T-helper 1 cell (primary cell): ENCODE data around the gene IKZF1.

Source experiments
- DNase-seq, 5 donors: peaks; one replicate each; pipeline ENCODE4 v3.0.0-alpha.2; 2012 to 2020
- total RNA-seq, 4 donors: gene quantifications; one replicate each; lab custom pipeline; 2026; lab: John Stamatoyannopoulos, UW

The IKZF1 gene
- 395 to 530 (median 483) reads per million in 4 donors for total RNA-seq

DNA sequence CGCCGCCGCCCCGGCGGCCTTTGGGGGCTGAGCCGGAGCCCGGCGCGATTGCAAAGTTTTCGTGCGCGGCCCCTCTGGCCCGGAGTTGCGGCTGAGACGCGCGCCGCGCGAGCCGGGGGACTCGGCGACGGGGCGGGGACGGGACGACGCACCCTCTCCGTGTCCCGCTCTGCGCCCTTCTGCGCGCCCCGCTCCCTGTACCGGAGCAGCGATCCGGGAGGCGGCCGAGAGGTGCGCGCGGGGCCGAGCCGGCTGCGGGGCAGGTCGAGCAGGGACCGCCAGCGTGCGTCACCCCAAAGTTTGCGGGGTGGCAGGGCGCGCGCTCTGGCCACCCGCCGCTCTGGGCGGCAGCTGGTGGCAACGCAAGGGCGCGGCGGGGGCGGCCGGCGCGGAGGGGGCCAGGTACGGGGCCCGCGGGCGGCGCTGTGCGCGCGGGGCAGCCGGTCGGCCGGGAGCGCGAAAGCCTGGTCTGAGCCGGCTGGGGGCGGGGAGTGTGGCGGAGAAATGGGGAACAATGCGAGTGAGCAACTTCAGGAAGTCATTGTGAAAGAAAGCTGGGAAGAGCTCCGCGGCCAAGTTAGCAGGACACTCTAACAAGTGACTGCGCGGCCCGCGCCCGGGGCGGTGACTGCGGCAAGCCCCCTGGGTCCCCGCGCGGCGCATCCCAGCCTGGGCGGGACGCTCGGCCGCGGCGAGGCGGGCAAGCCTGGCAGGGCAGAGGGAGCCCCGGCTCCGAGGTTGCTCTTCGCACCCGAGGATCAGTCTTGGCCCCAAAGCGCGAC is at the start of gene IKZF1:
Gene IKZF1 (plus strand): TSS at position 588 of the 782 bp plus-strand sequence. CDS start 14,346 bp downstream, outside the sequence.
- peak in 3 of 5 donors; percentile 34 to 61 (median 58) for DNase-seq

GRCh38 chr7:50261593-50261992 is 42.9 kb upstream of the IKZF1 start:
- DNase-seq, result peak in 1 of 5 donors; percentile 70

- DNase-seq, result no peak
These were observed 42.1 kb upstream of the IKZF1 start for GRCh38 chr7:50262446-50262845.

GRCh38 chr7:50262916-50263690 is 41.4 kb upstream of the IKZF1 start:
- DNase-seq, result peak in 1 of 5 donors; percentile 80

DNA sequence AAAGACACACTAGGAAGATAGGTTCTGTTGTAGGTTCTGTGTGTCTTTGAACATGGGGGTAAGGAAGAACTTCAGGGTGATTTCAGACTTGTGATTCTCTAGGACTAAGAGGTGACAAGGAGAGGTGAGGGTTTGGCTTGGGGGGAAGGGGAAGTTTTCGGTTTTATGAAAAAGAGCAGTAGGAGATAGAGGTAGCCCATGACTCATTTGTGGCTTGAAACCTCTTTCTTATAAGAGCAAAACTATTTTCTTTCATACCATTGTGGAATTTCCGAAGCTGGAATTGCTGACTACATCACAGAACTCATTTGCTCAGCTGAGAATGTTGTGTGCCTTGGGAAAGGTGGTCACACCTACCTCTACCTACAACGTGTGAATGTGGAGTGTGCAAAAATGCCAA is 39.6 kb upstream of the IKZF1 start:
- DNase-seq, result peak in 1 of 5 donors; percentile 75

DNA sequence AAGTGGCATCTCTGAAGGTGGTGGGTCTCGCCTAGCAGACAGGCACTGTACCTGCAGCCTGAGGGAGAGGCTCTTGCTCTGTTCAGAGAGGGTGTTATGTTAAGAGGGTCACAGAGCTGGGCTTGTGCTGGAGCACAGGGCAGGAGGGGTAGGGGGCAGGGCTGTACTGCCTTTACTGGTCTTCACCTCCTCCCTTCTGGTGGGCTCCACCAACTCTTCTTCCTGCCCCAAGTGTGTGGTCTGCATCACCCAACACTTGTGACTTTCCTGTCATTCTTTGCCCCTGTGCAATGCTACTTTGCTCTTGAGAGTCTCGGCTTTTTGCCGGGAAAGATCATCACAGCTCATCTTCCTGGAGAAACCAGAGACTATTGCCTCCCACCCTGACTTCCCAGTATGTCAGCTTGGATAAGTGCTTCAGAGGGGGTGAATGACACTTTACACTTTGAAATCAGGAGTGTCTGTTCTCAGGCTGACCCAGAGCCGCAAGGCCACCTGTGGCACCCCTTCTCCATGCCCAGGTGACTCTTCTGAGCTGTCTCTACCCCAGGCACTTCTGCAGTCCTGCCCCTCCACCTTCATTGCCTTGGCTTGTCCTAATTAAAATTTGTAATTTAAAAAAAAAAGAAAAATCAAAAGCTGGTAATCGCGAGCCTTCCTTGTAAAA is 38.4 kb upstream of the IKZF1 start:
- DNase-seq, result peak in 1 of 5 donors; percentile 38

DNA sequence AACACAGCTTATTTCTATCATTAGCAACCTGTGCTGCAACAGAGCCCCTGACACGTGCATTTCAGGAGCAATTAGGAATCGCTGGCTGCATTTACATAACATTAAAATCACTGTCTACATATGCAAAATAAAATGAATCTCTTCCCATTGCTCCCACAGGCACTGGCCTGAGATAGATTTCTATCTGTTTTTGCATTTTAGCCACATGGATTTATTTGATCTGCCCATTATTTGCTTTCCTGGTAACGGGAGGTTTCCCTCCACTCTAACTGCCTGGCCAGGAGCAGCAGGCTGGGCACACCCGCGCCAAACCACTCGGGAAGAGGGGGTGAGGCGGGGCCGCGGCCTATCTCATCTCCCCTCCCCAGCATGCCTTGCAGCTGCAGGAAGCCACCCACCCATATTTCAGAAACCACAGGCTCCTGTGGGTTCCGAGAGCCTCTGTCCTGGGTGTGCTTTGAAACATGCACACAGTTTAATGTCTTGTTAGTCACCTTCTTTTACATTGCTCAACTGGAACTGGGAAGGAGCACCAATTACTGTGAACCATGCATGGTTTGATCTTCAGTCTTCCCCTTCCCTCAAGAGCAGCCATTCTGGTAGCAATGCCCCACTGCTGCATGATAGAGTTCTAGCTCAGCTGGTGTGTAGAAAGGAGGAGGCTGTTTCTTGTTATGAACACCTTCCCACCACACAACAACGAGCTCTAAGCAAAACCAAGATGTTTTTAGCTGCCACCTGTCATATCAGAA is 37.7 kb upstream of the IKZF1 start:
- DNase-seq, result peak; percentile 27 to 94 (median 54)

DNA sequence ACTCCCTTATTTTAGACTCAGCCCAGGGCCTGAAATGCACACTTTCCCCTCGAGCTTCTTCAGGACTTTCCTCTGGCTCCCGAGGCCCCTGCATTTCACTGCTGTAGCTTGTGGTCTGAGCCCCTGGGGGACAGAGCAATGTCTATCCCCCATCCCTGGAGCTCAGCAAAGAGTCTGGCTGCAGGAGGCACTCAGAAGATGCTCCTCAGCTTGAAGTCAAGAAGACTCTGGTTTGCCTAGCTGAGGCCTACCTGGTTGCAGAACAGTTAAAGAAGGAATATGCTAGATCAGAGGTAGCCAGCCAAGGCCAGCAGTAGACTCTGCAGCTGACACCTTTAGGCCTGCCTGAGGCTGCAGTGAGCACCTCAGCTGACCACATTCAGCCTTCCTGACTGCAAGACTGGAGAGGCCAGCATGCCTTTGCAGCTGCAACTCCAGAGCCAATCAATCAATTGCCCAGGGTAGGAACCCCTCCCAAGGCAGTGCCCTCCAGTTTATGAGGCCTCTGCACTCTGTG is 36.9 kb upstream of the IKZF1 start:
- DNase-seq, result peak in 1 of 5 donors; percentile 48

- peak in 1 of 5 donors; percentile 47 for DNase-seq
These were observed 36.3 kb upstream of the IKZF1 start for GRCh38 chr7:50268223-50268622.

- DNase-seq, result no peak
These were observed 35.5 kb upstream of the IKZF1 start for GRCh38 chr7:50268990-50269389.

- peak in 1 of 5 donors; percentile 28 for DNase-seq
These were observed 33.9 kb upstream of the IKZF1 start for GRCh38 chr7:50270531-50271018.

DNA sequence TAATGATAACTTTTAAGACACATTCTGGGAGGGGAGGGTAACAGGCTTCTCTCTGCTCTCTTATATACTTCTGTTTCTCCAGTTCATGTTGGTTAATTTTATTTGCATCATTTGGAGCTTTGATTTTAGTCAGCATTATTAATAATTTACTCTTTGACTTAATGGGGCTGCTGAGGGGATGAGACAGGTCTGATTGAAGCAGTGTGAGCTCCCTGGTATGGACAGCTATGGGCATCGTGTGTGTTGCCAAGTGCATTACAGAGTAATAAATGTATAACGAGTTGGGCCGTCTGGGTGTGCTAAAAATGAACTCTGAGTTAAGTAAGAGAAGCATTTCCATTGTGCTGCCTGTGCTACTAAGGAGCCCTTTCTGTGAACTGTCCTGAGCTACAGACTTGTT is 31.7 kb upstream of the IKZF1 start:
- DNase-seq, result no peak

GRCh38 chr7:50273301-50273700 is 31.2 kb upstream of the IKZF1 start:
- DNase-seq, result no peak

GRCh38 chr7:50273870-50274269 is 30.6 kb upstream of the IKZF1 start:
- no peak for DNase-seq

DNA sequence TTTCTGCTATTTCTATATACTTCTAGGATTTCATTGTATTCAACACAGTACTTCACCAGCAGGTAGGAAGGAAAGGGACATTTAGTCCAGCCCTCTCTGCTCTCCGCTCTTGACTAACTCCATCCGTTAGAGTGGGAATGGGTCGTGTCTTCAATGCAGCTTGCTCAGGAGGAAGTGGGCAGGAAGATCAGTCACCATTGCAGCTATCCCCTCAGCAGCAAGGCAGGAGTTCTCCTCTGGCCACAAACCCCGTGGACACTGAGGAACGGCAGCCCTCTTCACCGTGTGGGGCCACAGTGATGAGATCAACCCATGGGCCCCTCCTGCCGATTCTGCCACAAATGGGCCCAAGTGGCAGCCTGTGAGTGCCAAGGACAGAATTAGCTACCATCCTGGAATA is 30.2 kb upstream of the IKZF1 start:
- no peak for DNase-seq

- no peak for DNase-seq
These were observed 29.1 kb upstream of the IKZF1 start for GRCh38 chr7:50275430-50275829.

DNA sequence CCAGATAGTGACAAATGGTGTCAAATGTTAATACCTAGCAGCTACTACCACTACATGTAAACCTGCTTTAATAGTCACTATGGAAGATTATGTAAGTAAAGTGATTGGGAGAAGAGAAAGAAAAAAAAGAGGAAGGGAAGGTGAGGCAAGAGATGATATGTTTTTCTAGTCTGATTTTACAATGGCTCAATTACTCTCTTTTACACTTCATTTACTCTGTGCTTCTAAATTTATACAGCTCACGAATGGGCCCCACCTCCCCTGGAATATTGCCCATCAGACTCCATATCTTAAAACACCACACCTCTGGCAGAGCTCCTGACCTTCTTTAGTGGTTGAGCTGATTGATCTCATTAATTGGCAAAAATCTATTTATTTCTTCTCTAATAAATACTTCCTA is 28.0 kb upstream of the IKZF1 start:
- DNase-seq, result no peak

DNA sequence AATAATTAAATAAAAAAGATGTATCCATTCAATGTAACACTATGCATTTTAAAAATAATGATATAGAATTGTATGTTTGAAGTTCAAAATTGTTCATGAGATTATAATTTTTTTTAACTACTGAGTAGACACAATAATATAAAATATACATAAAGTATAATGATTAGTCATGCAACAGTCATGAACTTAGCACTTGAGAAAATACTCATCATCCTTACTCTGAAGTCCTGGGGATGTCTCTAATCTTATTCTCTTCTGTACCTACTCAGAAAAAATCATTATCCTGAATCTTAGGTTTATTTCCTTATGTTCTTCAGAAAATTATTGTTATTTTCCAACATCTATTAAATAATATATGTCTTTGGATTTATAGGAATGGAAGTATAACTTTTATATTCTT is 26.4 kb upstream of the IKZF1 start:
- DNase-seq, result no peak

DNA sequence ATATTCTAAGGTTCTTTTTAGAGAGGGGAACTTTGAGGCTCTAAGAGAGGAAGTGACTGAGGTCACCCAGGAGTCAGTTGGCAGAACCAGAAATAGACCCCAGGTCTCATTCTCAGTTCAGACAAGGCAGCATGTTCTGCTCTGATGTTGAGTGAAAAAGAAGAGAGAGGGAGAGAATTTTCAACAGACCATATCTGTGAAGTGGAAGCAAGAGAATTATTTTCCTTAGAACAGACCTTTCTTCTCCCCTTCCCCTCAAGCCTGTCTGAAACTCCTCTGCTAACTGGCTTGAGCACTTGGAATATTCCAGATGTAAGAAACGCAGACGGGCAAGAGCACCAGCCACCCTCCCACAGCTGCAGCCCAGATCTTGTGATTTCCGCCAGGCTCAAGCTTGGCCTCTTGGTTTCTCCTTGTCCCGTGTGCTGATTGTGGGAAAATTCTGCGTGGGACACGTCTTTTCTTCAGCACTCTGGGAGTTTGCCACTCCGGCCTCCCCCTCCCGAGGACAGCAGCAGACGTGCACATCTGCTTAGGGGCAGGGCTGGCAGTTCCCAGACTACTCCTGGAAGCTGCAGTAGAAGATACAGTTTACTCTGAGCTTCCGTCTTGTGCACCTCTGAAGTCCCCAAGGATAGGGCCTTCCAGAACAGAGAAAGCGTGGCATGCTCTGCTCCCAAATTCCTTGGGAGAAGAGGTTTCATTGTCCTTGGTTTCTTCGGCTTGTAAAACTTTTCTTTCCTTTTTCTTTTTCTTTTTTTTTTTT is 22.7 kb upstream of the IKZF1 start:
- no peak for DNase-seq

DNA sequence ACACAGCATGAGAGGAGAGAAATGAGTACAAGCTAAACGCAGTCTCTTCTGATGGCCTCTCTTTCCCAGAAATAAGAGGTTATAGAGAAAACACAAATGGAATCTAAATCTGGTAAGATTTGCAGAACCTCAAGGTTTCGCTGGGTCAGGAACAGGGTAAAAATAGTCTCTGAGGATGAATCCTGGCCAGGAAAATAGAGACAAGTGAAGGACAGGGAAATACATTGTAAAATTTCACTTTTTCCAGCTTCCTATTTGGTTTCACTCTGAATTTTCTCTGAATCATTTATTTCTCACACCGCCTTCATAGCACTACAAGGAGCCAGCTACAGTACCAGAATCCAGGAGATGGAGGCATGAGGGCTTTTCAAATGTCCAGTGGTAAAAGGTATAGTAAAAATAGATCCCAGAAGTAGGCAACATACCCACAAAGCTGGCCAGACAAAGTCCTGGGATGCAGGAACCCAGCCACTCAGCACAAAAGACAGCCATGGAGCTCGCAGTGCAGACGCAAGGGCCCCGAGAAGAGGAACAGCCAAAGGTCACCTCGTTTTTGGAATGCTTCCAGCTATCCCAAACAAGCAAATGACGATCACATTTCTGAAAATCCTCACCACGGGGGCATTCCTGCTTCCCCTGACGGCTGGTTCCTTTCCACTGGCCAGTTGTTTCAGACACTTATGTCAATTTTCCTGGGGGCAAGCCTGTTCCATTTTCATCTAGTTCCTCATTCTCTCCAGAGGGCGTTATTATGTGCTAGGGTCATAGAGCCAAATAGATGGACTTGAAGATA is 21.5 kb upstream of the IKZF1 start:
- no peak for DNase-seq
